ENCODE measurements around the gene OBP2A.

DNA sequence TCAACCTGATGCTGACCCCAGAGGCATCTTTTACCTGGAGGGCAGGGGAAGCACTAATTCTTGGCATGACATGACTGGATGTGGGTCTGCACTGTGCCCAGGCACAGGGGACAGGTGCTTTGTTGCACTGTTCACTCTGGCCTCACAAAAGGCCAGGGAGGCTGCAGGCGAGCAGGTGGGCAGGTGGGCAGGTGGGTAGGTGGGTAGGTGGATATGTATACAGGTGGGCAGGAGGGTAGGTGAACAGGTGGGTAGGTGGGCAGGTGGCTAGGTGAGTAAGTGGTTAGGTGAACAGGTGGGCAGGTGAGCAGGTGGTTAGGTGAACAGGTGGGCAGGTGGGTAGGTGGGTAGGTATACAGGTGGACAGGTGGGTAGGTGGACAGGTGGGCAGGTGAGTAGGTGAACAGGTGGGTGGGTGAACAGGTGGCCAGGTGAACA lies 17.1 kb downstream of the OBP2A start:
- TF ChIP-seq, protein P1, sequence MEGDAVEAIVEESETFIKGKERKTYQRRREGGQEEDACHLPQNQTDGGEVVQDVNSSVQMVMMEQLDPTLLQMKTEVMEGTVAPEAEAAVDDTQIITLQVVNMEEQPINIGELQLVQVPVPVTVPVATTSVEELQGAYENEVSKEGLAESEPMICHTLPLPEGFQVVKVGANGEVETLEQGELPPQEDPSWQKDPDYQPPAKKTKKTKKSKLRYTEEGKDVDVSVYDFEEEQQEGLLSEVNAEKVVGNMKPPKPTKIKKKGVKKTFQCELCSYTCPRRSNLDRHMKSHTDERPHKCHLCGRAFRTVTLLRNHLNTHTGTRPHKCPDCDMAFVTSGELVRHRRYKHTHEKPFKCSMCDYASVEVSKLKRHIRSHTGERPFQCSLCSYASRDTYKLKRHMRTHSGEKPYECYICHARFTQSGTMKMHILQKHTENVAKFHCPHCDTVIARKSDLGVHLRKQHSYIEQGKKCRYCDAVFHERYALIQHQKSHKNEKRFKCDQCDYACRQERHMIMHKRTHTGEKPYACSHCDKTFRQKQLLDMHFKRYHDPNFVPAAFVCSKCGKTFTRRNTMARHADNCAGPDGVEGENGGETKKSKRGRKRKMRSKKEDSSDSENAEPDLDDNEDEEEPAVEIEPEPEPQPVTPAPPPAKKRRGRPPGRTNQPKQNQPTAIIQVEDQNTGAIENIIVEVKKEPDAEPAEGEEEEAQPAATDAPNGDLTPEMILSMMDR (IDR thresholded peaks at IDR 0.05; ENCODE audit: insufficient read depth, low read depth, low read length) = no peak
- TF ChIP-seq EZH2 (IDR thresholded peaks at IDR 0.05; ENCODE audit: insufficient read depth, low read length) = no peak
